HG03108 (cell line): Measurements from ENCODE around the gene PGAP6.
"Not testable (repeated sequence)": the region's sequence is repeated elsewhere in the genome, so short reads cannot be mapped to it uniquely, and the experiment has no call there.

ENCODE experiments used
- ATAC-seq: cut with Tn5 transposase; IDR thresholded peaks from one replicate; pipeline ENCODE4 v1.9.1; 2021; ENCODE audit warnings: moderate library complexity; ENCODE audit not compliant: unreplicated experiment

Gene PGAP6

DNA sequence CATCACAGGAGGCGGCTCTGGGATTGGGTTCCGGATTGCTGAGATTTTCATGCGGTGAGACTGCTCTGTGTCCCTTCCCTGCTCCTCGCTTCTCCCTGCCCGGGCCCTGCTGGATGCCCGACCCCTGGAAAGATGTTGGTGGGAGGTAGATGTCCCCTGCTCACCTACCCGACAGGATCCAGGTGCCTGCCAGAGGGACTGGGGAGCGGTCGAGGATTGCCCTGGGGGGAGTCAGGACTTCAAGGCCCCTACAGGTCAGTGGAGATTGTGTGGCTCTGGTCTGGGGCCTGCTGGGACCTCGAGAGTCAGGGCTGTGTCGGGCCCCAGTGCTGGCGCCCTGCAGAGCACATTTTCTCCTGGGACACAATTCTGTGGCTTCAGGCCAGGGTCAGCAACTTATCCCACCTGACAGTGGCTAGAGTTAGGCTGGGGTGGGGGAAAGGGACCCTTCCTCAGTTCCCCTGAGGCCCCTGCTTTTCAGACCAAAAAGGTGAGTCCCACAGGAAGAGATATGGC is 23.3 kb upstream of the PGAP6 start:
- no peak for ATAC-seq

DNA sequence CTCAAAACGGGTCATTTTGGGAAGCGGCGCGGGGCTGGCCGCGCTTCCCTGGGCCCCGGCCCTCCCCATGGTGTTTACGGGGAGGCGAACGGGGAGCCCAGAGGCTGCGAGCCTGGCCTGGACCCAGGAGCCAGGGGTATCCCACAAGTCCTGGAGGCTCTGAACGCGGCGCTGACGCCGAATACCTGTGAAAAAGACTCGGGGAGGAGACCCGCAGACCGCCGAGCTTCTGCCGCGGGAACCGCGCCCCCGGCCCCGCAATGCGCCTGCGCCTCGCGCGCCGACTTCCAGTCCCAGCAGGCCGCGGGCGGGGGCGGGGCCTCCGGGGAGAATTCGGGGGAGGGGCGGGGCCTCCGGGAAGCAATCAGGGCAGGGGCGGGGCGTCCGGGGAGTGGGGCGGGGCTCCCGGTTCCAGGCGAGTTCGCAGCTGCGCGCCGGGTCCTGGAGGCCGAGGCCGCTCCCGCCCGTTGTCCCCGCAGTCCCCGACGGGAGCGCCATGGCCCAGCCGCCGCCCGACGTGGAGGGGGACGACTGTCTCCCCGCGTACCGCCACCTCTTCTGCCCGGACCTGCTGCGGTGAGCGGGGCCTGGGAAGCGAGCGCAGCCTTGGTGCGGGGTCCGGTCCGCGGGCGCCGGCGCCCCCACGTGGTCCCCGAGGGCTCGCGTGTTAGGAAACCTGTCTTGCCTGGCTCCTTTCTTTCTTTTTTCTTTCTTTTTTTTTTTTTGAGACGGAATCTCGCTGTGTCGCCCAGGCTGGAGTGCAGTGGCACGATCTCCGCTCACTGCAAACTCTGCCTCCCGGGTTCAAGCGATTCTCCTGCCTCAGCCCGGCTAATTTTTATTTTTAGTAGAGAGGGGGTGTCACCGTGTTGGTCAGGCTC is 19.9 kb upstream of the PGAP6 start, which contains the start of gene DECR2:
DECR2 (plus strand) TSS at position 418 of the 881 bp plus-strand sequence; CDS start at position 497, 79 bp downstream.
- ATAC-seq = peak; percentile 50

DNA sequence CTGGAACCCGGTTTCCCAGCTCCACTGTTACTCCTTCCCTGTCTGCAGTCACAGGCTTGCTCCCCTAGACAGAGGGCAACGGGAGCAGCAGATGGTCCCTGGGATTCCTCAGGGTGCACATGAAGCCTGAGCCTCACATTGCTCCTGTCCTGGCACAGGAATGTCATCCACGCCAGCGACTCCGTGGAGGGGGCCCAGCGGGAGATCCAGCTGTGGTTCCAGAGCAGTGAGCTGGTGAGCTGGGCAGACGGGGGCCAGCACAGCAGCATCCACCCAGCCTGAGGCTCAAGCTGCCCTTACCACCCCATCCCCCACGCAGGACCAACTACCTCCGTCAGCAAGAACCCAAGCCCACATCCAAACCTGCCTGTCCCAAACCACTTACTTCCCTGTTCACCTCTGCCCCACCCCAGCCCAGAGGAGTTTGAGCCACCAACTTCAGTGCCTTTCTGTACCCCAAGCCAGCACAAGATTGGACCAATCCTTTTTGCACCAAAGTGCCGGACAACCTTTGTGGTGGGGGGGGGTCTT is 18.3 kb upstream of the PGAP6 start:
- ATAC-seq = no peak

DNA sequence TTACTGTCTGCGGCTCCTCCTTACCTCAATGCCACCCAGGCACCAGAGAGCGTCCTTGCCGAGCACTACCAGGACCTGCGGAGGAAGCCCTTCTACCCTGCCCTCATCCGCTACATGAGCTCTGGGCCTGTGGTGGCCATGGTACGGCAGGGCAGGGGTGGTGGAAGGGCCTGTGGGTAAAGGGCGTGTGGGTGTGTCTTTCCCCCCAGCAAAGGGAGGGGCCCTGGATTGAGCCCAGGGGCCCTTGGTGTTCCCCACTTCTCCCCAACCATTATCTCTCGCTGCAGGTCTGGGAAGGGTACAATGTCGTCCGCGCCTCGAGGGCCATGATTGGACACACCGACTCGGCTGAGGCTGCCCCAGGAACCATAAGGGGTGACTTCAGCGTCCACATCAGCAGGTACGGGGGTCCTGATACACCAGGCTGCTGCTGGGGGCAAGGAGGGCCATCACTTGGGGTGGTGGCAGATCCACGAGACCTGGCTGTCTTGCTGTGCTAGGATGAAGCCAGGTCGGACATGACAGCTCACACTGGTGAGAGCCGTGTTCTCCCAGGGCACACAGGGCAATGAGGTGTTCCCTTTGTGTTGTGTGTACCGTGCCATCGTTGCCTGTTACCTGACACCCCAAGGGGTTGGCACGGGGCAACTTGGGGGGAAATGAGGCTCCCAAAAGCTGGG is 17.7 kb upstream of the PGAP6 start:
- no peak for ATAC-seq

DNA sequence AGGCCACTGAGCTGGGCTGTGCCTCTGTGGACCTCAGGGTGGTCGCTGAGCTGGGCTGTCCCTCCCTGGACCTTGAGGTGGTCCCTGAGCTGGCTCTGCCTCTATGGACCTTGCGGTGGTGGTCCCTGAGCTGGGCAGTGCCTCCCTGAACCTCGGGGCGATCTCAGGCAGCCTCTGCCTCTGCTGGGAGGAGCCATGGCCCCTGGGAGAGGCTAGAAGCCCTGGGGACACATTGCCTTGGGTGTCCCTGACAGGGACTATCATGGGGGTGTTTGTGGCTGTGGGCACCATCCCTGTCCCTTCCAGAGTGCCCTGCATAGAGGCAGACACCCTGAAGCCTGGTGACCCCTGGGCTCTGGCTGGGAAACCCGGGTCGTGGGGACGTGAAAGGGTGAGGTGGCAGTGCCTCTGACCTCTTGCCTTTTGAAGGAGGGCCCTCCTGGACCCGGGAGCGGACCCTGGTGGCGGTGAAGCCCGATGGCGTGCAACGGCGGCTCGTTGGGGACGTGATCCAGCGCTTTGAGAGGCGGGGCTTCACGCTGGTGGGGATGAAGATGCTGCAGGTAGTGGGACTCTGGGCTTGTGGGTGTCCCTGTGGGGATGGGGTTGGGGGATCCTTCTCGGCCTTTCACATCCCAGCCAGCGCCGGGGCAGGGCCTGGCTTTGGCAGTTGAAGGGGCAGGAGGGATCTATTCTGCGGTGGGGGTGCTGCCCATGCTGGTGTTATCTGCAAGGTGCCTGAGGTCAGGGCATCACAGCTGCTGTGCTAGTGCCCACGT is 17.0 kb upstream of the PGAP6 start:
- ATAC-seq = no peak

DNA sequence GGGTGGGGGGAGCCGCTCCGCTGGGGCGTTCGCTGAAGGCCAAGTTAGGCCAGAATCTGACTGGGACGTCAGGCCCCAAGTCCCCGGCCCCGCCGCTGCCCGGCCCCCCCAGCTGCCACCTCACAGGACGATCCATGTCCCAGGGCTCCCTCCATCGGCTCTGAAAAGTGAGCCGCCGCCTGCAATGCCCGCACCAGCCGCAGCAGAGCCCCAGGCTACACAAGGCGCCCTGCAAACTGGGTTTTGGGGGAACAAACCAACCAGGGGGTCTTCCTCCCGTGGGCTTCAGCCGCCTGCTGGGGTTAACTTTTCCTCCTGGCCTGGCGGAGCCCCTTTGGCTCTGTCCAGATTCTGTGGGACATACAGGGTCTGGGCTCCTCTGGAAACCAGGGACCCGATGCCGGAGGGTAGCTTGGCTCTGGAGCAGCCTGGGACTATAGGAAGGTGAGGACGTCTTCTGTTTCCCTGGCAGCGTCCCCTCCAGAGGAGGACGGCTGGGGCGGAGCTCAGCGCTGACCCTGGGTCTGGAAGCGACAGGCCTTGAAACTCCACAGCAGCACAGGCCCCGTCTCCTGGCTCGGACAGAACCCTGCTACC is 16.1 kb upstream of the PGAP6 start:
- ATAC-seq = no peak

DNA sequence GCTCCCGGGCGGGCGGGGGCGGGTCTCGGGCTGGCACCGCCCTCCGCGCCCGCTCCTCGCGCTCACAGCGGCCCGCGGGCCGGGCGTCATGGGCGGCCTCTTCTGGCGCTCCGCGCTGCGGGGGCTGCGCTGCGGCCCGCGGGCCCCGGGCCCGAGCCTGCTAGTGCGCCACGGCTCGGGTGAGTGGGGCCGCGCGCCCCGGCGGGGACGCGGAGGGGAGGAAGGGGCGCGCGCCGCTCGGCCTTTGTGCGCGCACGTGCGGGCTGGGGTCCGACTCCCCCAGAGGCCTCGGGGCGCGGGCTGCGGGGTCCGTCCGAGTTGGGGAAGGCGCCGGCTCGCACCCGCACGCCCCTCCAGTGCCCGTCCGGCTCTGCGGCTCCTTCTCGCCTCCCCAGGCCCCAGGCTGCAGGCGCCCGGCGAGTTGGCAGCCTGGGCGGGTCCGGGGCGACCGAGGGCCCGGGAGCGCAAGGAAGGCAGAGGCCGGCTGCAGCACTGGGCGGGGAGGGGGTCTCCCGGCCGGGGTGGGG is 15.4 kb upstream of the PGAP6 start, which contains the start of gene NME4:
NME4 (plus strand) TSS at position 65 of the 527 bp plus-strand sequence; CDS start at position 89, 24 bp downstream.
- no peak for ATAC-seq

DNA sequence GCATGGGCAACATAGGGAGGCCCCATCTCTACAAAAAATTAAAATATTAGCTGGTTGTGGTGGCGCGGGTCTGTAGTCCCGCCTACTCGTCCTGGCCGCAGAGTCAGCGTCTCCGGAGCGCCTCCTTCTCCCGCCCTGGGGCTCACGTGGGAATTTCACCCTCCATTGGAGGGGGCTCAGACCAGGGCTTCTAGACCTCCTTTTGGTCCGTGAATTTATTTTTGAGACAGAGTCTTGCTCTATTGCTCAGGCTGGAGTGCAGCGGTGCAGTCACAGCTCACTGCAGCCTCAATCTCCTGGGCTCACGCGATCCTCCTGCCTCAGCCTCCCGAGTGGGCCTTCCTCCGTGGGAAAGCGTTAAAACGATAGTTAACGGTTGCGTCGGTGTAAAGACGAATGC is 14.8 kb upstream of the PGAP6 start:
- ATAC-seq = no peak

DNA sequence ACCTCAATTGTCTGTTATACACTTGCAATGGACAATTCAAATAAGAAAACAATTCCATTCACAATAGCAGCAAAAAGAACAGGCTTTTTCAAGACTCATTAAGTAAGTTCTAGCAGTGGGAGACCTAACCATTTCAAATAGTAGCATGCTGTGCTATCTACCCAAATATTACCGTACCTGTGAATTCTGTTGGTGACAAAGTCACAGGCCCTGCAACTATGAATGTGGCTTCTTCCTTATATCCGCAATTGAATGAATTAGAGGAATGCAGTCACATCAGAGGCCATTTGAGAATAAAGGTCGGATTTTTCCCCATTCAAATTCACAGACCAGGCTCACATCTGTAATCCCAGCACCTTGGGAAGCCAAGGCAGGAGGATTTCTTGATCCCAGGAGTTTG is 14.4 kb upstream of the PGAP6 start:
- no peak for ATAC-seq

DNA sequence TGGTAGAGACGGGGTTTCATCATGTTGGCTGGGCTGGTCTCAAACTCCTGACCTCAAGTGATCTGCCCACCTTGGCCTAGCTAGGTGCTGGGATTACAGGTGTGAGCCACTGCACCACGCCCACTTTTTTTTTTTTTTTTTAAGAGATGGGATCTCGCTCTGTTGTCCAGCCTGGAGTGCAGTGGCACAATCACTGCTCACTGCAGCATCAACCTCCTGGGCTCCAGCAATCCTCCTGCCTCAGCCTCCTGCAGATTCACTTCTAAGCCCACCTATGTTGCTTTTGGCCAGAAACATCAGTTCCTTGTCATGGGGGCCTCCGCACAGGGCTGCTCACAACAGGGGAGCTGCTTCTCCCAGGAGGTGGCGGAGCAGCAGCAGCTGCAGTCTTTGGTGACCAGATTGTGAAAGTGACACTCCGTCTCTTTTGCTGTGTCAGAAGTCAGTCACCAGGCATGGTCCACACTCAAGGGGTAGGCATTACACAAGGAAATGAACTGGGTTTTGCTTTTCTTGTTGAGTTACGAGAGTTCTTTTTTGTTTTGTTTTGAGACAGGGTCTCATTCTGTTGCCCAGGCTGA is 10.8 kb upstream of the PGAP6 start:
- ATAC-seq = no peak

DNA sequence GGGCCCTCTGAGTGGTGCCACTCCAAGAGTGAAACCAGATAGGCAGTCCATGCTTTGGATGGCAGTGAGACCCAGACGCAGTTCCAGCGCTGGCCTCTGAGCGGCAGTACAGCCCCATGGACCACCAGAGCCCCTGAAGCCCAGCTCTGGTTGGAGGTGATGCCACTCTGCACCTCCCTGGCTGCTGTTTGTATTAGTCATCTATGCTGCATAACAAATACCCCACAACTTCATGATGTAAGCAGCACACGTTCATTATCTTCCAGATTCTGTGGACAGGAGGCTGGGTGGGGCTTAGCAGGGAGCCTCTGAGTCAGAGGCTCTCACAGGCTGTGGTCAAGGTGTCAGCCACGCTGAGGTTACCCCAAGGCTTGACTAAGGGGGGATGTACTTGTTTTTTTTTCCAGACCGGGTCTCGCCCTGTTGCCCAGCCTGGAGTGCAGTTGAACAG is 10.1 kb upstream of the PGAP6 start:
- ATAC-seq = no peak

DNA sequence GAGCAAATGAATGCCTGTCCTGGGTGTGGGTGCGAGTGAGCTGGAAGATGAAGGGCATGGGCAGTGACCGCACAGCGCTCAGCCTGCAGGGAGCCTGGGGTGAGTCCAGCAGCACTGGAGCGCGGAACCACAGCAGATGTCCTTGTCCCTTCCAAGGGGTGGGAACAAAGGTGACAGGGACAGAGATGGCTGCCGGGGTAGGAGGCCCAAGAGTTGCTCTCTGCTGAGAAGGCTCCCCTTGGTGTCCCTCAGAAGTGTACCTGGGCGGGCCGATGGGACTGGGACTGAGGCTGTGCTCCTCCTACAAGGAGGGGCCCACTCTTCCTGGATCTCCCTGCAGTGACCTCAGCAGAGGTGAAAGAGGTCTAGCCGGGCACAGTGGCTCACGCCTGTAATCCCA is 7.6 kb upstream of the PGAP6 start:
- ATAC-seq = no peak

DNA sequence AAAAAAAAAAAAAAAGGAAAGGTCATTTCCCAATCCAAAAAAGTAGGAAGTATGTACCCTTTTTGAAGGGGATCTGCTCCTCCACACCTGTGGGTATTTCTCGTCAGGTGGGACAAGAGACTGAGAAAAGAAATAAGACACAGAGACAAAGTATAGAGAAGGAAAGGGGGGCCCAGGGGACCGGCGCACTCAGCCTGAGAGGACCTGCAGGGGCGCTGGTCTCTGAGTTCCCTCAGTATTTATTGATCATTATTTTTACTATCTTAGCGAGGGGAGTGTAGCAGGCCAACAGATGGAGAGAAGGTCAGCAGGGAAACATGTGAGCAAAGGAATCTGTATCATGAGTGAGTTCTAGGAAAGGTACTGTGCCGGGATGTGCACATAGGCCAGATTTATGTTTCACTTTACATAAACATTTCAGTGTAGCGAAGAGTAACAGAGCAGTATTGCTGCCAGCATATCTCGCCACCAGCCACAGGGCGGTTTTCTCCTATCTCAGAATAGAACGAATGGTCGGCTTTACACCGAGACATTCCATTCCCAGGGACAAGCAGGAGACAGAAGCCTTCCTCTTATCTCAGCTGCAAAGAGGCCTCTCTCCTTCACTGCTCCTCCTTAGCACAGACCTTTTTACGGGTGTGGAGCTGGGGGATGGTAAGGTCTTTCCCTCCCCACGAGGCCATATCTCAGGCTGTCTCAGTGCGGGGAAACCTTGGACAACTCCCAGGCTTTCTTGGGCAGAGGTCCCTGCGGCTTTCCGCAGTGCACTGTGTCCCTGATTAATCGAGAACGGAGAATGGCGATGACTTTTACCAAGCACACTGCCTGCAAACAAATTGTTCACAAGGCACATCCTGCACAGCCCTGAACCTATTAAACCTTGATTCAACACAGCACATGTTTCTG is 6.2 kb upstream of the PGAP6 start:
- ATAC-seq = not testable (repeated sequence)

DNA sequence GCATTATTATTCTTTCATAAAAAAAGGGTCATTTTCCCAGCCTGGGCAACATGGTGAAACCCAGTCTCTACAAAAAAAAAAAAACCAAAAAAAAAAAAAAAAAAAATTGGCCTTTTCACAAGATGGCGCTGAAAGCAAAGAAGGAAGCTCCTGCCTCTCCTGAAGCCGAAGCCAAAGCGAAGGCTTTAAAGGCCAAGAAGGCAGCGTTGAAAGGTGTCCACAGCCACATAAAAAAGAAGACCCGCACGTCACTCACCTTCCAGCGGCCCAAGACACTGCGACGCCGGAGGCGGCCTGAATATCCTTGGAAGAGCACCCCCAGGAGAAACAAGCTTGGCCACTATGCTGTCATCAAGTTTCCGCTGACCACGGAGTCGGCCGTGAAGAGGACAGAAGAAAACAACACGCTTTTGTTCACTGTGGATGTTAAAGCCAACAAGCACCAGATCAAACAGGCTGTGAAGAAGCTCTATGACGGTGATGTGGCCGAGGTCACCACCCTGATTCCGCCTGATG is 4.9 kb upstream of the PGAP6 start:
- ATAC-seq = no peak

DNA sequence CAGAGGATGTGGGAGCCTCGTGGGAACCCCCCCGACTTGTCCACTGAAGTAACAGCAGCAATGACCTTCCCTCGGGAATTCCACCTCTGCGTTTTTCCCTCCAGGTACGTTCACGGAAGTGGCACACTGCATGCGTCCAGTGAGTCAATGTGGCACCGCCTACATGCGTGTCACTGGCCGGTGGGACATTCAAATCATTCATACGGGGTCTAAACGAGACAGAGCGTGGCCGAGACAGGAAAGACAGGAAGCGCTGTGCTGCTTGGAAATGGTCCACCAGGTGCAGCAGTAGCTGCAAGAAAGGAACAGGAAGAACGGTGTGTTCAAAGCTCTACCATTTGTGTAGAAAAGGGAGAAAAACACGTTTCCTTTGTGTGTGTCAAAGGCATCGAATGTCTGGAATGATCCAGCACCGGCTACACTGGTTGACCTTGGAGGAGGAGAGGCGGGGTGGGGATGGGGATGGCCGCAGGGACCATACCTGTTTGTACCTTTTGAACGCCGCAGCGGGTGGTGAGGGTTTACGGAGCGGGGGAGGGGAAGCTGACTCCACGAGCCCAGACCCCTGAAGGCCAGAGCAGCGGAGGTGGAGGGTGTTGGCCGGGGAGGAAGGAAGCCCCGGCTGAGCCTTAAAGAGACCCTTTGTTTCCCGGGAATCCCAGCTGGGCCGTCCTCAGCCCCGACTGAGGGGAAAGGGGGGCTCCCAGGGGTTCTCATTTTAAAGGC is 1.7 kb upstream of the PGAP6 start:
- ATAC-seq = peak; percentile 37

DNA sequence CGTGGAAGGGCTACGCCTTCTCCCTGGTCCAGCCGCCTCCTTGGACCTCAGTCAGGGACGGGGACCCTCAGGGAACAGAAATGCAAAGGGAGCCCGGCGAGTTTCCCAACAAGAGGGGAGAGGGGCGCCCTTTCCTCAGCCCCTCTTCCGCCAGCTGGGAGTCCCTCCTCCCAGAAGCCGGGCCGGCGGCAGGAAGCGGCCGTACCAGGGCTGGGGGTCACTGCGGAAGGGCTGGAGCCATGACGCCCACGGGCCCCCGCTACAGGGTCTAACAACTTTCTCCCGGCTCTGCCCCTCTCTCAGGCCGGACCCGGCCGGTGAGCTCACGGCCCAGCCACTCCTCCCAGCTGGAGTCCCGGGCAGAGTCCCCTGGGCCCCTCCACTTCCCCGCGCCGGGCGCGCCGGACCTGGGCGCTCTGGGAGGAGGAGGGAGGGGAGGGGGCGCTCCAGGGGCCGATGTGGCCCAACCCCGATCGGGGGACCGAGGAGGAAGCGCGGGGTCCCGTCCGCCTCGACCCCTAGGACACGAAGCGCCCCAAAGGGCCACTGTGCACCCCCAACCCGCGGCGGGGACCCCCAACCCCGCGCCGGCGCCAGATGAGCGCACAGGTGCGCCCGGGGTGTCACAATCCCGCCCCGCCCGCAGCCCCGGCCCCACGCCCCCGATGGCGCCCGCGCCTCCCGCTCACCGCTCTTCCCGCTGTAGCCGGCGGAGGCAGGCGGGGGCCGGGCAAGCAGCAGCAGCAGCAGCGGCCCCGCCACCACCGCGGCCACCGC is 578 bp downstream of the PGAP6 start:
- ATAC-seq = no peak

DNA sequence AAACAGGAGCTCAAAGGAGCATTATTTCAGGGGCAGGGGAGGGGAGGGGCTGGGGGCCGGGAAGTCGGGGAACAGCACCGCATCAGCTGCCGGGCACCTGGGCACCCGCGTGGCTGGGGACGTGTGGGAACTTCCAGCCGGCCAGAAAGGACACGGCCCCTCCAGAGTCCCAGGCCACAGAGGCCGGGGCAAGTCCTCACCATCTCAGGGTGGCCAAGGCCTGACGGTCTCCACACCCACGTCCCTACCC is 1.1 kb downstream of the PGAP6 start:
- no peak for ATAC-seq
